DMS79 treated with DMSO at 0.1 percent for 48 hours (cell line): ENCODE data around the gene CYP46A1.

Experiments used
- DNase-seq: peaks from one replicate; lab custom pipeline; 2025; lab: John Stamatoyannopoulos, UW

Gene CYP46A1

GRCh38 chr14:99715266-99716000, 31.3 kb downstream of the CYP46A1 start:
- no peak for DNase-seq

GRCh38 chr14:99716091-99716849, 32.2 kb downstream of the CYP46A1 start:
- no peak for DNase-seq

GRCh38 chr14:99716850-99717681, 33.0 kb downstream of the CYP46A1 start:
- DNase-seq, result no peak

- no peak for DNase-seq
Observed at GRCh38 chr14:99717682-99718013, 33.5 kb downstream of the CYP46A1 start.

- peak; percentile 59 for DNase-seq
Observed at GRCh38 chr14:99718031-99718810, 34.1 kb downstream of the CYP46A1 start.

- no peak for DNase-seq
Observed at GRCh38 chr14:99718811-99719192, 34.7 kb downstream of the CYP46A1 start.

- DNase-seq, result no peak
Observed at GRCh38 chr14:99720941-99721791, 37.1 kb downstream of the CYP46A1 start.

- DNase-seq, result no peak
Observed at GRCh38 chr14:99721792-99722516, 37.9 kb downstream of the CYP46A1 start.

GRCh38 chr14:99722741-99723140, 38.6 kb downstream of the CYP46A1 start:
- DNase-seq, result no peak

- DNase-seq, result no peak
Observed at GRCh38 chr14:99724196-99724891, 40.2 kb downstream of the CYP46A1 start.

- no peak for DNase-seq
Observed at GRCh38 chr14:99724939-99725773, 41.1 kb downstream of the CYP46A1 start.

GRCh38 chr14:99725774-99726537, 41.9 kb downstream of the CYP46A1 start:
- peak; percentile 23 for DNase-seq

- DNase-seq, result no peak
Observed at GRCh38 chr14:99726538-99727095, 42.5 kb downstream of the CYP46A1 start.

GRCh38 chr14:99727096-99727870, 43.2 kb downstream of the CYP46A1 start:
- no peak for DNase-seq

- DNase-seq, result no peak
Observed at GRCh38 chr14:99728231-99728920, 44.3 kb downstream of the CYP46A1 start.

- no peak for DNase-seq
Observed at GRCh38 chr14:99728981-99729451, 44.9 kb downstream of the CYP46A1 start.
